Loucy (cell line): ENCODE results near the gene CCDC171.

Experiments
- EZH2phosphoT487 ChIP-seq: fragments of 200-600 bp; IDR thresholded peaks from 2 replicates; pipeline ENCODE4 v1.6.1; 2018; ENCODE audit warnings: antibody characterized with exemption, mild to moderate bottlenecking, moderate library complexity, borderline replicate concordance
- TF ChIP-seq, protein P1 (sequence below): fragments of 200-600 bp; sonication (generic); conservative IDR thresholded peaks from 2 replicates; pipeline ENCODE4 v1.5.1; 2014; ENCODE audit warnings: mild to moderate bottlenecking, antibody characterized with exemption, low read length

DNA sequence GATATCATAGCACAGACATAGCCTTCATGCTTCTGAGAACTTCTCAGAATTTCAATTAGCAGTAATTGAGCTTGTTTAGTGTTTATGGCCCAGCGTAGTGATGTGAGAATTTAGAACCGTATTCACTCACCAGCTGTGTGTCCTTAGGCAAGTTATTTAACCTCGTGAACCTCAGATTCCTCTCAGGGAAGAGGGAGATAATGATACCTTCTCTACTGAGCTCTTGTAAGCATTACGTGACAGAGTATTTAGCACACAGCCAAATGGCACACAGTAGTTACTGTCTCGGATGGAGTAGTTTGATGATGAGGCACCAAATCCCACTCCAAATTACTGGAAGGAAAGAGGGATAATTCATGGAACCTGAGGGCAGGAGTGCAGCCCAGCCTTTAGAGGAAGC is 429.3 kb downstream of the CCDC171 start:
- TF ChIP-seq, protein P1, sequence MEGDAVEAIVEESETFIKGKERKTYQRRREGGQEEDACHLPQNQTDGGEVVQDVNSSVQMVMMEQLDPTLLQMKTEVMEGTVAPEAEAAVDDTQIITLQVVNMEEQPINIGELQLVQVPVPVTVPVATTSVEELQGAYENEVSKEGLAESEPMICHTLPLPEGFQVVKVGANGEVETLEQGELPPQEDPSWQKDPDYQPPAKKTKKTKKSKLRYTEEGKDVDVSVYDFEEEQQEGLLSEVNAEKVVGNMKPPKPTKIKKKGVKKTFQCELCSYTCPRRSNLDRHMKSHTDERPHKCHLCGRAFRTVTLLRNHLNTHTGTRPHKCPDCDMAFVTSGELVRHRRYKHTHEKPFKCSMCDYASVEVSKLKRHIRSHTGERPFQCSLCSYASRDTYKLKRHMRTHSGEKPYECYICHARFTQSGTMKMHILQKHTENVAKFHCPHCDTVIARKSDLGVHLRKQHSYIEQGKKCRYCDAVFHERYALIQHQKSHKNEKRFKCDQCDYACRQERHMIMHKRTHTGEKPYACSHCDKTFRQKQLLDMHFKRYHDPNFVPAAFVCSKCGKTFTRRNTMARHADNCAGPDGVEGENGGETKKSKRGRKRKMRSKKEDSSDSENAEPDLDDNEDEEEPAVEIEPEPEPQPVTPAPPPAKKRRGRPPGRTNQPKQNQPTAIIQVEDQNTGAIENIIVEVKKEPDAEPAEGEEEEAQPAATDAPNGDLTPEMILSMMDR: no peak
- TF ChIP-seq EZH2phosphoT487: no peak
